ENCODE results near the gene SLC12A1. TPM values are rescaled to one million over a fixed set of nuclear protein-coding genes. Genes with fewer than 3 reads are reported as not detected.

SLC12A1 gene
- total and polyA plus RNA-seq, 5 donors = not detected

- peak; percentile 98 to 99 for ATAC-seq
These were observed 125.0 kb downstream of the SLC12A1 start, which contains the start of gene DUT for GRCh38 chr15:48330855-48331795. TSS of gene DUT (plus strand) at chr15:48331429. CDS start at chr15:48331516, 87 bp downstream.

GRCh38 chr15:48331796-48332641, 125.9 kb downstream of the SLC12A1 start:
- H3K4me3 ChIP-seq (ENCODE audit: low read length) = peak overlapping the region; percentile 47
- DNase-seq = peak in 2 of 3 donors; percentile 64 to 86
- no peaks in the 10 kb centered on the region for H3K9me3 ChIP-seq (ENCODE audit: control insufficient read depth, low read length)
- ATAC-seq = peak; percentile 89 to 91
- H3K27me3 ChIP-seq (ENCODE audit: control insufficient read depth, insufficient read depth) = no peaks in the 10 kb centered on the region
- WGBS = under 1% methylated on average over 64 of the region's 64 CpGs
- H3K27ac ChIP-seq (ENCODE audit: low read length) = peak overlapping the region; percentile 77
- peaks cover 2% of the 10 kb centered on the region for H3K4me1 ChIP-seq (ENCODE audit: control insufficient read depth, insufficient read depth, low read length)
- intact Hi-C loops (cut with DNase I) = no loop called here

More at GRCh38 chr15:48330855-48331795, 125.0 kb downstream of the SLC12A1 start, which contains the start of gene DUT:
- H3K27me3 ChIP-seq (ENCODE audit: control insufficient read depth, insufficient read depth) = no peaks in the 10 kb centered on the region
- H3K27ac ChIP-seq (ENCODE audit: low read length) = peak within 1 kb of the TSS; percentile 77
- H3K4me3 ChIP-seq (ENCODE audit: low read length) = peak within 1 kb of the TSS; percentile 47
- no peaks in the 10 kb centered on the region for H3K9me3 ChIP-seq (ENCODE audit: control insufficient read depth, low read length)
- peak; percentile 92 to 96 (median 96) for DNase-seq
- intact Hi-C loops (cut with DNase I) = no loop called here
- peaks cover 2% of the 10 kb centered on the region for H3K4me1 ChIP-seq (ENCODE audit: control insufficient read depth, insufficient read depth, low read length)
- WGBS = under 1% methylated on average over 89 of the region's 89 CpGs

GRCh38 chr15:48332642-48333034, 126.5 kb downstream of the SLC12A1 start:
- no peak overlapping the region for H3K27ac ChIP-seq (ENCODE audit: low read length)
- 48% methylated on average over 9 of the region's 9 CpGs for WGBS
- H3K4me3 ChIP-seq (ENCODE audit: low read length) = no peak overlapping the region
- intact Hi-C loops (cut with DNase I) = no loop called here
- no peaks in the 10 kb centered on the region for H3K27me3 ChIP-seq (ENCODE audit: control insufficient read depth, insufficient read depth)
- ATAC-seq = no peak
- peaks cover 2% of the 10 kb centered on the region for H3K4me1 ChIP-seq (ENCODE audit: control insufficient read depth, insufficient read depth, low read length)
- no peak for DNase-seq
- H3K9me3 ChIP-seq (ENCODE audit: control insufficient read depth, low read length) = no peaks in the 10 kb centered on the region

- Histone ChIP-seq H3K27me3 (ENCODE audit: control insufficient read depth, insufficient read depth) (no peaks in the 10 kb centered on the region), H3K27ac (ENCODE audit: low read length) (no peak overlapping the region), H3K9me3 (ENCODE audit: control insufficient read depth, low read length) (no peaks in the 10 kb centered on the region), H3K4me1 (ENCODE audit: control insufficient read depth, insufficient read depth, low read length) (peaks cover 2% of the 10 kb centered on the region), H3K4me3 (ENCODE audit: low read length) (no peak overlapping the region)
- WGBS = 46% methylated on average over 4 of the region's 4 CpGs
- DNase-seq = no peak
- intact Hi-C loops (cut with DNase I) = no loop called here
- ATAC-seq = no peak
These were observed 127.4 kb downstream of the SLC12A1 start for GRCh38 chr15:48333540-48333939.

GRCh38 chr15:48334260-48334659, 128.2 kb downstream of the SLC12A1 start:
- H3K27me3 ChIP-seq (ENCODE audit: control insufficient read depth, insufficient read depth) = no peaks in the 10 kb centered on the region
- H3K4me3 ChIP-seq (ENCODE audit: low read length) = no peak overlapping the region
- no peaks in the 10 kb centered on the region for H3K9me3 ChIP-seq (ENCODE audit: control insufficient read depth, low read length)
- no peak overlapping the region for H3K27ac ChIP-seq (ENCODE audit: low read length)
- no peak for DNase-seq
- WGBS = 78% methylated on average over 2 of the region's 2 CpGs
- intact Hi-C loops (cut with DNase I) = no loop called here
- peaks cover 2% of the 10 kb centered on the region for H3K4me1 ChIP-seq (ENCODE audit: control insufficient read depth, insufficient read depth, low read length)
- ATAC-seq = no peak

- intact Hi-C loops (cut with DNase I) = no loop called here
- no peak overlapping the region for H3K4me3 ChIP-seq (ENCODE audit: low read length)
- no peak overlapping the region for H3K27ac ChIP-seq (ENCODE audit: low read length)
- 82% methylated on average over 2 of the region's 2 CpGs for WGBS
- ATAC-seq (no peak), DNase-seq (peak in 1 of 3 donors; percentile 28)
- H3K9me3 ChIP-seq (ENCODE audit: control insufficient read depth, low read length) = no peaks in the 10 kb centered on the region
- peaks cover 2% of the 10 kb centered on the region for H3K4me1 ChIP-seq (ENCODE audit: control insufficient read depth, insufficient read depth, low read length)
- no peaks in the 10 kb centered on the region for H3K27me3 ChIP-seq (ENCODE audit: control insufficient read depth, insufficient read depth)
These were observed 130.8 kb downstream of the SLC12A1 start for GRCh38 chr15:48336940-48337339.

GRCh38 chr15:48337607-48338006, 131.5 kb downstream of the SLC12A1 start:
- DNase-seq (no peak), ATAC-seq (no peak)
- 63% methylated on average over 1 of the region's 1 CpG for WGBS
- no peak overlapping the region for H3K4me3 ChIP-seq (ENCODE audit: low read length)
- no peaks in the 10 kb centered on the region for H3K4me1 ChIP-seq (ENCODE audit: control insufficient read depth, insufficient read depth, low read length)
- no peaks in the 10 kb centered on the region for H3K9me3 ChIP-seq (ENCODE audit: control insufficient read depth, low read length)
- H3K27me3 ChIP-seq (ENCODE audit: control insufficient read depth, insufficient read depth) = no peaks in the 10 kb centered on the region
- no peak overlapping the region for H3K27ac ChIP-seq (ENCODE audit: low read length)
- intact Hi-C loops (cut with DNase I) = no loop called here

- H3K9me3 ChIP-seq (ENCODE audit: control insufficient read depth, low read length) = no peaks in the 10 kb centered on the region
- H3K4me3 ChIP-seq (ENCODE audit: low read length) = no peak overlapping the region
- no peaks in the 10 kb centered on the region for H3K4me1 ChIP-seq (ENCODE audit: control insufficient read depth, insufficient read depth, low read length)
- ATAC-seq (no peak), DNase-seq (no peak)
- intact Hi-C loops (cut with DNase I) = no loop called here
- H3K27ac ChIP-seq (ENCODE audit: low read length) = no peak overlapping the region
- no peaks in the 10 kb centered on the region for H3K27me3 ChIP-seq (ENCODE audit: control insufficient read depth, insufficient read depth)
- 72% methylated on average over 4 of the region's 4 CpGs for WGBS
These were observed 134.0 kb downstream of the SLC12A1 start for GRCh38 chr15:48340111-48340510.

GRCh38 chr15:48343865-48344264, 137.8 kb downstream of the SLC12A1 start:
- no peaks in the 10 kb centered on the region for H3K27me3 ChIP-seq (ENCODE audit: control insufficient read depth, insufficient read depth)
- intact Hi-C loops (cut with DNase I) = no loop called here
- no peaks in the 10 kb centered on the region for H3K9me3 ChIP-seq (ENCODE audit: control insufficient read depth, low read length)
- no peaks in the 10 kb centered on the region for H3K4me1 ChIP-seq (ENCODE audit: control insufficient read depth, insufficient read depth, low read length)
- 90% methylated on average over 6 of the region's 6 CpGs for WGBS
- no peak overlapping the region for H3K4me3 ChIP-seq (ENCODE audit: low read length)
- DNase-seq (no peak), ATAC-seq (no peak)
- no peak overlapping the region for H3K27ac ChIP-seq (ENCODE audit: low read length)

GRCh38 chr15:48345516-48345915, 139.4 kb downstream of the SLC12A1 start:
- no peaks in the 10 kb centered on the region for H3K4me1 ChIP-seq (ENCODE audit: control insufficient read depth, insufficient read depth, low read length)
- intact Hi-C loops (cut with DNase I) = no loop called here
- no peak for DNase-seq
- no peaks in the 10 kb centered on the region for H3K9me3 ChIP-seq (ENCODE audit: control insufficient read depth, low read length)
- no peaks in the 10 kb centered on the region for H3K27me3 ChIP-seq (ENCODE audit: control insufficient read depth, insufficient read depth)
- ATAC-seq = no peak
- H3K4me3 ChIP-seq (ENCODE audit: low read length) = no peak overlapping the region
- no peak overlapping the region for H3K27ac ChIP-seq (ENCODE audit: low read length)

All from right cardiac atrium (tissue), 5 donors.